ENCODE results near the gene LRPPRC. TPM values are rescaled to one million over a fixed set of nuclear protein-coding genes. Genes with fewer than 3 reads are reported as not detected.

Gene LRPPRC
- 40.0 and 49.3 TPM in 2 replicates for total RNA-seq

DNA sequence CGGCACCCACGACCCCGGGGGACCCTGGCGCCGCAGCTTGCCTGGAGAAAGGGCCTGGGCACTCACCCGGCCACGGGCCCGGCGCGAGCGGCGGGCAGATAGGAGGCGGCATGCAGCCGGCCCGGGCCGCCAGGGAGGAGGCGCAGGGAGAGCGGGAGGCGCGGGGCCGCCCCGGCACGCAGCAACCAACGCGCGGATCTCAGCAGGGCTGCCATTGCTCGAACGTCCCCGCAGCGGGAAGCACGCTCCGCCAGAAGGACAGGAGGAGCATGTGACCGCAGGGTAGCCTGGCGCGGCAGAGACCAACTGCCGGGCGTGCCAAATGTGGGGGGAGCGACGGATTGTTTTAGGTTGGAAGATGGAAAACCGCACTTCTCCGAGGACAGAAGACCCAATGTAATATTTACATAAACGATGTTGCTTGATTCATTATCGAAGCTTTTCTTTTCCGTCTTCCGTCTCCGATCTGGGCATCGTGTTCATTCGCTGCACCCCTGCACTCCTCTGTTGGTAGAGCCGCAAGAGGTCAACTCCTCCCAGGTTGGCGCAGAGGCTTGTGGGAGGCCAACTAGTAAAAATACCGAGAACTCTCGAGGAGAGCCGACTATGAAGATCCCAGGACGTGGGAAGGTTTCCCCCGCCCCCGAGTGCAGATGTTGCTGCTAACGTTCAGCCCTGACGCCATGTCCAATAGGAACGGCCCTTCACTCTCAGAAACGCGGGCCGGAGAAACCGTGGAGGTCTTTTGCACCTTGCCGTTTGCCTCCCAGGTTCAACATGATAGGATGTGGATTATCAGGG, at the start of gene LRPPRC:
Gene LRPPRC (minus strand): TSS at position 257 of the 801 bp plus-strand sequence. CDS start 42 bp downstream, at position 215.

DNA sequence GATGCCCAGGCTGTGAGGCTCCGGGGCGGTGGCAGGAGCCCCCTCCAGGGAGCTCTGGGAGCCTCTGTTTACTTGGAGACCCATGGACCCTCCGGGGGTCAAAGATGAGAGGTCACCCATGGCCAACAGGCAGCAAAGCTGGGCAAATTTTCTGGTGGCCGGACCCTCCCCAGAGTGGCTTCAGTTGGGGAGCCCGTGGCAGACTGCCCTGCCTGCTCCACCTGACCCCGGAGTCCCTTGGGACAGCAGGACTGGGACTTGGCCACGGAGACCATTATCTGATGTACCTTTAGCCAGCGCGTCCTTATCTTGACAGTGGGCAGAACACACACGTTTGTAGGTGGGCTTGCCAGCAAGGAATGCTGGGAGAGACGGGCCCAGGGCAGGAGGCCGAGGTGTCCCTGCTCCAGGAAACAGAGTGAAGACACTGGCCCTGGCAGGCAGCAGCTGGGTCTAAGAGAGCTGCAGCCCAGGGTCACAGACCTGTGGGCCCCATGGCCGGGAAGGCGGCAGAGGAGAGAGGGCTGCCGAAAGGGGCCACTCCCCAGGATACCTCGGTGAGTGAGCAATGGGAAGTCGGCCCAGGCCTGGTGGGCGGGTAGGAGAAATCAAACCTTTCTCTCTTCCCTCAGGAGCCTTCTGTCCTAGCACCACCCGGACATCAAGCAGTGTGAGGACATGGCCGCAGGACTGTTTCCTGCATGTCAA, 157.1 kb downstream of the LRPPRC start, which contains the start of the genes ABCG5 and ABCG8:
Gene ABCG5 (minus strand): TSS at position 280 of the 708 bp plus-strand sequence. CDS start 160 bp downstream, at position 120.
Gene ABCG8 (plus strand): TSS at position 412 of the 708 bp plus-strand sequence. CDS start 83 bp downstream, at position 495.

Other genes starting within 250 kb of the LRPPRC start
- 14.8 and 16.7 TPM in 2 replicates for gene DYNC2LI1, start 221.9 kb downstream of the LRPPRC start, total RNA-seq
- not detected in 2 replicates for gene ABCG5, start 157.2 kb downstream of the LRPPRC start, total RNA-seq
- not detected in 2 replicates for gene ABCG8, start 157.0 kb downstream of the LRPPRC start, total RNA-seq
- gene PPM1B, start 172.9 kb upstream of the LRPPRC start, total RNA-seq: 14.3 and 22.9 TPM in 2 replicates